ENCODE data around the gene DPP6. TPM values are rescaled to one million over a fixed set of nuclear protein-coding genes. Genes with fewer than 3 reads are reported as not detected.

The DPP6 gene
- total RNA-seq, 2 experiments from 2014 or later, result not detected

GRCh38 chr7:154598396-154598795 lies 546.2 kb downstream of the DPP6 start:
- Mint-ChIP-seq H3K4me1 (ENCODE audit: low read depth) (no peaks in the 10 kb centered on the region), H3K9me3 (peaks cover 2% of the 10 kb centered on the region), H3K4me3 (no peak overlapping the region), H3K36me3 (ENCODE audit: low read depth) (no peaks in the 10 kb centered on the region), H3K27ac (no peak overlapping the region), H3K27me3 (no peaks in the 10 kb centered on the region)
- CTCF ChIA-PET, result no interaction called here
- no peaks in the 10 kb centered on the region for H3K4me1 ChIP-seq (ENCODE audit: insufficient read depth, low read length)
- no peaks in the 10 kb centered on the region for H3K9me3 ChIP-seq (ENCODE audit: control insufficient read depth in 1 of 2, insufficient read depth in 1 of 2, low read length in 2 of 2)
- DNase-seq (no peak), ATAC-seq (ENCODE audit: poor library complexity) (no peak)
- POLR2A ChIA-PET, result no interaction called here
- TF ChIP-seq, protein P1, sequence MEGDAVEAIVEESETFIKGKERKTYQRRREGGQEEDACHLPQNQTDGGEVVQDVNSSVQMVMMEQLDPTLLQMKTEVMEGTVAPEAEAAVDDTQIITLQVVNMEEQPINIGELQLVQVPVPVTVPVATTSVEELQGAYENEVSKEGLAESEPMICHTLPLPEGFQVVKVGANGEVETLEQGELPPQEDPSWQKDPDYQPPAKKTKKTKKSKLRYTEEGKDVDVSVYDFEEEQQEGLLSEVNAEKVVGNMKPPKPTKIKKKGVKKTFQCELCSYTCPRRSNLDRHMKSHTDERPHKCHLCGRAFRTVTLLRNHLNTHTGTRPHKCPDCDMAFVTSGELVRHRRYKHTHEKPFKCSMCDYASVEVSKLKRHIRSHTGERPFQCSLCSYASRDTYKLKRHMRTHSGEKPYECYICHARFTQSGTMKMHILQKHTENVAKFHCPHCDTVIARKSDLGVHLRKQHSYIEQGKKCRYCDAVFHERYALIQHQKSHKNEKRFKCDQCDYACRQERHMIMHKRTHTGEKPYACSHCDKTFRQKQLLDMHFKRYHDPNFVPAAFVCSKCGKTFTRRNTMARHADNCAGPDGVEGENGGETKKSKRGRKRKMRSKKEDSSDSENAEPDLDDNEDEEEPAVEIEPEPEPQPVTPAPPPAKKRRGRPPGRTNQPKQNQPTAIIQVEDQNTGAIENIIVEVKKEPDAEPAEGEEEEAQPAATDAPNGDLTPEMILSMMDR (IDR thresholded peaks at IDR 0.05), result no peak
- H3K4me3 ChIP-seq (ENCODE audit: low read length), result no peak overlapping the region
- intact Hi-C loops (cut with DNase I, micrococcal nuclease), result no loop called here
- no peak overlapping the region for H3K27ac ChIP-seq (ENCODE audit: low read depth in 1 of 2, low read length in 2 of 2)
- H3K27me3 ChIP-seq (ENCODE audit: control insufficient read depth in 1 of 2, insufficient read depth in 2 of 2, low read length in 2 of 2), result no peaks in the 10 kb centered on the region
- no peaks in the 10 kb centered on the region for H3K36me3 ChIP-seq (ENCODE audit: insufficient read depth, low read length)

DNA sequence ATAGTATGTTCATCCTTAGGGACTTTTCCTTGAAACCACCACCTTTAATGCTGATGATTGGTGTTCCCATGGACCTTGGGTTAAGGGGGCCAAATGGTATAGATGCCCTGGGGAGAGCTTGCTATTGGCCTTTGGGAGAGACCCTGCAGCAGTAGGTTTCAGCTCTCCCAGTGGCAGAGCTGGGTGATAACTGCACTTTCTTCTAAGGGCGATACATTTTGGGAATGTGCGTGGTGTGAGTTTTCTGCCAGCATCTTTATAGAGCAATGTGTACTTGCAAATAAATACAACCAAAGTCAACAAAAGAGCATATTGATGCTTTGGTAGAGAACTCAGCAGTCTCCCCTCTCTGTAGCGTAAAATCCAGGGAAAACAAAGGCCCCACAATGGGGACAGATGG lies 546.7 kb downstream of the DPP6 start:
- no peaks in the 10 kb centered on the region for H3K27me3 ChIP-seq (ENCODE audit: control insufficient read depth in 1 of 2, insufficient read depth in 2 of 2, low read length in 2 of 2)
- no peak overlapping the region for H3K27ac ChIP-seq (ENCODE audit: low read depth in 1 of 2, low read length in 2 of 2)
- ChIA-PET CTCF (no interaction called here), POLR2A (no interaction called here)
- no peaks in the 10 kb centered on the region for H3K9me3 ChIP-seq (ENCODE audit: control insufficient read depth in 1 of 2, insufficient read depth in 1 of 2, low read length in 2 of 2)
- H3K27me3 Mint-ChIP-seq, result no peaks in the 10 kb centered on the region
- no peak for ATAC-seq (ENCODE audit: poor library complexity)
- H3K36me3 Mint-ChIP-seq (ENCODE audit: low read depth), result no peaks in the 10 kb centered on the region
- H3K4me1 Mint-ChIP-seq (ENCODE audit: low read depth), result no peaks in the 10 kb centered on the region
- no peak for DNase-seq
- H3K36me3 ChIP-seq (ENCODE audit: insufficient read depth, low read length), result no peaks in the 10 kb centered on the region
- peaks cover 2% of the 10 kb centered on the region for H3K9me3 Mint-ChIP-seq
- H3K4me3 Mint-ChIP-seq, result no peak overlapping the region
- intact Hi-C loops (cut with DNase I, micrococcal nuclease), result no loop called here
- TF ChIP-seq, protein P1 (IDR thresholded peaks at IDR 0.05), result no peak
- H3K4me3 ChIP-seq (ENCODE audit: low read length), result no peak overlapping the region
- H3K27ac Mint-ChIP-seq, result no peak overlapping the region
- no peaks in the 10 kb centered on the region for H3K4me1 ChIP-seq (ENCODE audit: insufficient read depth, low read length)

- no peaks in the 10 kb centered on the region for H3K27me3 ChIP-seq (ENCODE audit: control insufficient read depth in 1 of 2, insufficient read depth in 2 of 2, low read length in 2 of 2)
- no peaks in the 10 kb centered on the region for H3K4me1 Mint-ChIP-seq (ENCODE audit: low read depth)
- H3K27ac Mint-ChIP-seq, result no peak overlapping the region
- no peak for ATAC-seq (ENCODE audit: poor library complexity)
- H3K27ac ChIP-seq (ENCODE audit: low read depth in 1 of 2, low read length in 2 of 2), result no peak overlapping the region
- no peaks in the 10 kb centered on the region for H3K36me3 Mint-ChIP-seq (ENCODE audit: low read depth)
- TF ChIP-seq, protein P1 (IDR thresholded peaks at IDR 0.05), result no peak
- peaks cover 0 to 10% of the 10 kb centered on the region in 2 experiments for H3K9me3 ChIP-seq (ENCODE audit: control insufficient read depth in 1 of 2, insufficient read depth in 1 of 2, low read length in 2 of 2)
- intact Hi-C loops (cut with DNase I, micrococcal nuclease), result no loop called here
- POLR2A ChIA-PET, result no interaction called here
- H3K36me3 ChIP-seq (ENCODE audit: insufficient read depth, low read length), result no peaks in the 10 kb centered on the region
- no peaks in the 10 kb centered on the region for H3K27me3 Mint-ChIP-seq
- no peak overlapping the region for H3K4me3 ChIP-seq (ENCODE audit: low read length)
- H3K4me3 Mint-ChIP-seq, result no peak overlapping the region
- peaks cover 2% of the 10 kb centered on the region for H3K9me3 Mint-ChIP-seq
- no peaks in the 10 kb centered on the region for H3K4me1 ChIP-seq (ENCODE audit: insufficient read depth, low read length)
- DNase-seq, result no peak
- CTCF ChIA-PET, result no interaction called here
Observed at GRCh38 chr7:154610903-154611302, 558.7 kb downstream of the DPP6 start.

All from CD4-positive, alpha-beta T cell (primary cell).